Hematopoietic multipotent progenitor cell treated with erythropoietin and hydrocortisone succinate and interleukin-3 and kit ligand, for 17 days (in vitro differentiated cells): ENCODE measurements around the gene TGFB1.
"Not testable (repeated sequence)": the region's sequence is repeated elsewhere in the genome, so short reads cannot be mapped to it uniquely, and the experiment has no call there.

Experiments
- DNase-seq: peaks from one replicate; pipeline ENCODE4 v3.0.0-alpha.2; 2015; ENCODE audit warnings: low spot score

TGFB1 gene

DNA sequence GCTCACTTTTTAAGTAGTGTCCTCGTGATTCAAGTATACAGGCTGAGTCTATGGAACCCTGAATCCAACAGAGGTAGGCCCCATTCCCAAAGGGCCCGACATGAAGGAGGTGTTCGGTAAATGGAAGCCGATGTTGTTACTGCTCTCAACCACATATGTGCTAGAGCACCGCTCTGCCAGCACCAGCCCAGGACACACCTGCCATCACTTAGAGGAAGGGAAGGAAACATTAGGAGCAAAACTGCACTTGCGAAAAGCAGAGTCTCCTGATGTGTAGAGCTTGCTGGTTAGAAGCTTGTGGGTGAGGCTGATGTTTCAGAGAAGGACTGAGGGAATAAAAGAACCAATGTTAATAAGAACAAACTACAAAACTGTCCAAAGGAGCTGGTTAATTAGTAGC, 53.2 kb downstream of the TGFB1 start:
- no peak for DNase-seq

DNA sequence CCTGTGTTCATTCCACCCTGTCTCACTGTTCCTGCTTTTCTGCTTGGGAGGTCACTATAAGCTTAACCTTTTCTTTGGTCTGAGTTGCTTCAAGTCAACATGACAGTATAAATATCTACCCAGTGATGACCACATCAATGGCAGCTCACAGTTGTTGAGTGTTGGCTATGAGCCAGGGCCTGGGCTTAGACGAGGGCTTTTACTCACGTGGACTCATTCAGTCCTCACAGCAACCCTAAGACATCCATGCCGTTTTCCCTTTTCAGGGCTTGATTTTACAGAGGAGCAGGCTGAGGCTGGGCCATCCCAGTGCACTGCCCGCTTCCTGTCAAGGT, 54.0 kb downstream of the TGFB1 start:
- no peak for DNase-seq

DNA sequence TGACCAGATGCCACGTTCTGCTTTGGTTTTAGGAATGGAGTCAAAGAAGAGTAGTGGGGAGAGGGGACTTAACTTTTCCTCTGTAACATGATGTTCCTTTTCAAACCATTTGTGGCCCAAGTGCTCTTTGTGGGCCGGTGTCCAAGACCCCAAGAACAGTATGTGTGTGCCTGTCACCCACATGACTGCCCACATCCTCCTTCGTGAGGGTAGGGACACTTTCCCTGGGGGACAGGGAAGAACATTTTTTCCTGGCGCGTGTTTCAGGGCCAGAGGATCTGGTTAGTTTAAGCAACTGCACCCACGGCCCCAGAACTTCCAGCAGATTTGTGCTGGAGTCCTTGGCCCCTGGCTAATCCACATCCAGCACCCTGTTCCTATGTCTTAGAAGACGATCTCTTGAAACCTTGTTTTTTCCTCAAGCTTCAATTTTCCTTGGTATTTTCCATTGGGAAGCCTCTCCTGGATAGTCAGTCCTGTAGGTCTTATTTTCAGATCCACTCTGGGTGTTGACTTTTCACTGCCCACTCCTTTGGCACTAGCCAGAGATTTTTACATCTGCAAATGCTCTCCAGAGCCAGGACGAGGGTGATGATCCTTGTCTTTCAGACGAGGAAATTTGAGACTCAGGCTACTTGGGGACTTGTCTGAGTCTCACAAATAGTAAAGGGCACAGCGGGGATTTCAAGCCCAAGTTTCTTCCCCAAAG, 54.5 kb downstream of the TGFB1 start:
- DNase-seq: no peak

DNA sequence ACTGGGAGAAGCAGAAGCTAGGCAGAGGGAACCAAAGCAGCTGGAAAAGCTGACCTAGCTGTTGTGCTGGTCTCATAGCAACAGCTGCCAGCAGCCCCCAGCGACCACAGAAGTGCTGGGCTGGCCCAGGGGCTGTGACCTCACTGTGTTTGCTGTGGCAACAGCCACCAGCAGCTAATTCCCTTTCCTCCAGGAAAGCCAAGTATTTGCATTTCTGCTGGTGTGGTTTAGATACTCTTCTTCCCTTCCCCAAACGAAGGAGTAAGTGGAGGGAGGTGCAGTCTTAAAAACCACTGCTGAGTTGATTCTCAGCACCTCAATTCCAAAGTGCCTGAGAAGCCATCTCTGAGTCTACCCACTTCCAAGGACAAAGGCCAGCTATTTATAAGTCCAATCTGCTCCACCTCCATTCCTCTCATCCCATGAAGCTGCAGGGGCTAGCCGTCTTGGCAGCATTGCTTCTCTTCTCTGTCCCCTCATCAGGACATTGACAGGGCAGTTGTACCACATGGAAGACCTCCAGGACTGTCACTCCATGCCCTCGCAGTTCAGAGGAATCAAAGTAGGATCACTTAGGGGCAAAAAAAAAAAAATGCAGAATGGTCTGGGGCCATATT, 55.3 kb downstream of the TGFB1 start:
- DNase-seq: no peak

DNA sequence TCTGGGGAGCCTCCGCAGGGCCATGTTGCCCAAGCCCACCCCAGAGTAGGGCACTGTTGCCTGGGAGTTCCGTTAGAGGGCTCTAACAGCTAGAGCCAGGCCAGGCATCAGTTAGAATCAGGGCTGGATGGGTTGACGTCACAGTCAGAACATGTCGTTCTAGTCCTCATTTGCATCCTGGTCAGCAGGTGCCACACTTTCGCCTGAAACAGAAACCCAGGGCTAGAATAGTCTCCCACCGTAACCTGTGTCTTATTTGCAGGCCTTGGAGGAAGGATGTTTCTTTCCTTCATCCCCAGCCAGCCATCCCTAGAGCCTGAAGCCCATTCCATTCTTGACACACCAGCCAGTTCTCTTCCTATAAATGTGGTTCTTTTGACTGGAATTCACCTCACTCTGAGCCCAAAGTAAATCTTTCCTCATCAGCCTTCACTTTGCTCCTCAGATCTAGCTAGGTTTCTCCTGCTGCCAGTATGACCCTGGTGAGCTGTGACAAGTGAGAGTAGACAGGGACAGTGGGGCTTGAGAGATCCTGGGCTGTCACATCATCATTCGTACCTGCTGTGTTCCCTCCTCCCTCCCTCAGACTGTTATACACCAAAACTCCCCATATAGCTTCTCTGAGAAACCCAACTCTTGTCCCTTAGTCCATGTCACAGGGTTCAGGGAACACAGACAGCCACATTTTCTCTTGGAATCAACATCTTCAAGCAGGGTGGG, 55.9 kb downstream of the TGFB1 start:
- DNase-seq: no peak

DNA sequence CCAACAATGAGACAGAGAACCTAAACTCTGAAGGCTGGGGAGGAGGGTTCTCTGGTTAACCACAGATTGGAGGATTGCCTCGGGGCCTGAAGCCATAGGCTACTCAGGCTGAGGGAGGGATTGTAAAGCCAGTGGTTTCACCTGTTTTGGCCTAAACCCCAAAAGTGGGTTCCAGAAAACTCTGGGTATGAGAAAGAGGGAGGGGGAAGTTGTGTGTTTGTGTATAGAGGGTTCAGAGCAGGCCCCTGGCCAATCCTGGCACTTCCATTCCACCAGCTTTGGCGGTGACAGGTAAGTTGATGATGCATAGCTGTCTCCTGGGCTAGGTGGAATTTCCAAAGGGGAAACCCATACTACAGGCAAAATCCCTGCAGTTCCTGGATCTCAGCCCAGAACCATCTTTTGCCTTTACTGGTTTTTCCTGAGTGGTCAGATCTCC, 57.3 kb downstream of the TGFB1 start:
- no peak for DNase-seq

DNA sequence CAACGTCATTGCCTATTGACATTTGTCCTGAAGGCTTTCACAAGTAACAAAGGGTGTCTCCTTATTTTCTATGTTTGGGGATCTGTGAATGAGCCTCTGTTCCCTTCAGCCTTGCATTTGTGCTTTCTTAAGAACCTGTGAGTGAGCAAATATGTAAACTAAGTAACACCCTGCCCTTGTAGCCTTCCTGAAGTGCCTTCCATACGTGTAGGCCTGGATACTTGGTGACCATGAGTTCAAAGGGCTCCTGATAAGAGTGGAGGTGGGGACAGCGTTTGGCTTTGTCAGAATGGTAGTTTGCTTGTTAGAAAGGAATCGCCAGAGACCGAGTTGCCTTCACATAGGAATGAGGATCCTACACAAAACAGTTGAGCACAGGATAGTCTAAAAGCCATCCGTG, 58.2 kb downstream of the TGFB1 start:
- no peak for DNase-seq

DNA sequence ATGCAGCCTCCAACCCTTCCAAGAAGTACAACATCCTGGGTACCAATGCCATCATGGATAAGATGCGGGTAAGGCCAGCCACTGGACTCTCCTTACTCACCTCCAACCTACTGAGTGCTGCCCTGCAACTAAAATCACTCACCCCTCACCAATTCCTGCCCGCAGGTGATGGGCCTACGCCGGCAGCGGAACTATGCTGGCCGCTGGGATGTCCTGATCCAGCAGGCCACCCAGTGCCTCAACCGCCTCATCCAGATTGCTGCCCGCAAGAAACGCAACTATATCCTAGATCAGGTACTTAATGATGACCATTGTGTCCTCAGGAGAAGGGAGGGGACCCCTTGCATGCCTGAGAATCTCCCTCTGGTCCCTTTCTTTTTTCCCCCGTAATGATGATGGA, 59.3 kb downstream of the TGFB1 start:
- no peak for DNase-seq

DNA sequence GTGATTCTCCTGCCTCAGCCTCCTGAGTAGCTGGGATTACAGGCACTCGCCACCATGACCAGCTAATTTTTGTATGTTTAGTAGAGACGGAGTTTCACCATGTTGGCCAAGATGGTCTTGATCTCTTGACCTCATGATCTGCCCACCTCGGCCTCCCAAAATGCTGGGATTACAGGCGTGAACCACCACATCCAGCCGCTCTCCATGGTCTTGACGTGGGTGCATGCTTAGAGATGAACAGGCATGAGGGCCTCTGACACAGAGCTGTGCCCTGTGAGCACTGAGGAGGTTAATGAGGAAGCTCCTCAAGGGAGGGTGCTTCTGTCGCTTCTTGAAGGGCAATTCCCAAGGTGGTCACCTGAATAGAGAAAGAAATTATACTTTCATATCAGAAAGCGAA, 63.9 kb downstream of the TGFB1 start:
- not testable (repeated sequence) for DNase-seq

DNA sequence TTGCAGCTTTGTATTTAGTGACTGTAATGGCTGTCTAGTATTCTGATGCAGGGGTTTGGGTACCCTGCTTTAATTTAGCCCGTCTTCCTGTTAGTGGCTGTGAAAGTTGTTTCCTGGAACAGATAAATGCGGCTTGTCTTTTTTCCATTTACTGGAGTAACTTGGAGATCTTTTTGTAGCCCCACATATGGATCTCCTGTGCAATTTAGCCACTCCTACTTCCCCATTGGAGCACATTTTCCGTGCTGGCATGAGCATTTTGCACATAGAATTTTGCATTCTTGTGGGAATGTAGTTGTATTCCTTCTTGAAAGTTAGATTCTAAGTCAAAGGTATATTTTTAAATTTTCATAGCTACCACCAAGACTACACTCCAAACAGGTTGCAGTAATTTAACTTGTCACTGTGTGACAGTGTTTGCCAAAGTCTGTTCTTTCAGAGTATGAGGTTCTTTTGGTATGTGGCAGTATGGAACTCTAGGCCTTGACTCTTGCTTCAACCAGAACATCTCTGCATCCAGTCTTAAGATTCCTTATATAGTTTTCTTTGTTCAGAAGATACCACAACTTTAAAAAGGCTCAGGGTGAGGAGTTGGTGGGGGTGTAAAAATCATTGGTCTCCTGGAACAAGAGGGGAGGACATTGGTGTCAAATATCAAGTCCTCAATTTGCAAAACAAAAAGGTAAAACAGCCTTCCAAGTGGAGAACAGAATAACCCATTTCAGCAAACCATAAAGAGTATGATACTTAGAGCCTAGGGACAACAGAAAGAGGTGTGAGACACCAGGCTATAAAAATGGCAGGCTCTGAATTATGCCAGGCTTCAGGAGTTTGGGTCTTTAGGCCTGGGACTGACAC, 64.8 kb downstream of the TGFB1 start:
- no peak for DNase-seq
